HCEC 1CT (cell line): ENCODE results near the gene KCNH3.
"Not testable (repeated sequence)": the region's sequence is repeated elsewhere in the genome, so short reads cannot be mapped to it uniquely, and the experiment has no call there.

Experiments
- DNase-seq: peaks from one replicate; pipeline ENCODE4 v3.0.0-alpha.2; 2017

Gene KCNH3

DNA sequence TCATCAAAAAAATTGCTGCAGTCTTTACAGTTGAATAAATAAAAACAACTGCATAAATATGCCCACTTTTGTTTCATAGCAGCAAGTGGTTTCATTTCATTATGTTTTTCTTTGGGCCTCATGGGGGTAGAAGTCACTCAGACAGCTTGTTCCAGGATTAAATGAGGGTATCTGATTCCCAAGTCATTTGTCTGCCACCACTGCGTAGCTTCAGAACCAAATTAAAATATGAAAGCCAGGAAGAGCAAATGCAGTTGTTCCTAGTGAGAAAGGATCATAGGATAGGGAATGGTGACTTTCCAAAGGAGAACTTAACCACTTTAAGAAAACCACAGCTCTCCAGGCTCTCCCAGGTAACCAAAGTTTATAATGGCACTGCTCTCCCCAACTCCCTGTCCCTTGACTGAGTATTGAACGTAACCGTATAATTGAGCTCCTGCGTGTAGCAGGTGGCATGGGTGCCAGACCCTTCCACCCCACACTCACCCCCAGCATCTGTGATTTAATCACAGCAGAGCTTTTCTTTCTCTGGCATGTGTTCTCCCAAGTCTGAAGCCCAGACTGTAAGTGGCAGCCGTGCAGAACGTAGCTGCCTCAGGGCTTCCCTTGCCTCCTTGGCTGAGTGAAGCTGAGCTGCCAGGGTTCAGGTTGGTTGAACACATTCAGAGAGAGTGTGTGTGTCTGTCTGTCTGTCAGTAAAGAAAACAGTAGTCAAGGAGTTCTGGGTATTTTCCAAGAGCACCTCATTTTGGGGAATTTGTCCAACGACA lies 11.3 kb upstream of the KCNH3 start:
- no peak for DNase-seq

DNA sequence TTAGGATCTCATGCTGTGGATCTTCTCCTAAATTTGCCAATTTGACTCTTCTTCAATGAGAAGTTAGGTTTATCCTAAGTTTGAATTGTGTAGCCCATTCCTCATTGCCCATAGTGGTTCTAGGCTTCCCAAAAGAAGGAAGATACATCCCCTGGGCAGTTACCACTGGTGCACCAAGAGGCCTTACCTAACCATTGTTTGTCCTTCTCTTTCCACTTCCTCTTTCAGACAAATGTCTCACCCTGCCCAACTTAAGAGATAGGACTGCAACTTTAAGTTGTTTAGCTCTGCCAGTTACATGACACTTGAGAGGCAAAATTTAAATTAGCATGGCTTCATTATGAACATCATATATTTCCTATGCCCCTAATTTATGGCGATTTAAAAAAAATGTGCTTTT lies 9.4 kb upstream of the KCNH3 start:
- DNase-seq, result no peak

DNA sequence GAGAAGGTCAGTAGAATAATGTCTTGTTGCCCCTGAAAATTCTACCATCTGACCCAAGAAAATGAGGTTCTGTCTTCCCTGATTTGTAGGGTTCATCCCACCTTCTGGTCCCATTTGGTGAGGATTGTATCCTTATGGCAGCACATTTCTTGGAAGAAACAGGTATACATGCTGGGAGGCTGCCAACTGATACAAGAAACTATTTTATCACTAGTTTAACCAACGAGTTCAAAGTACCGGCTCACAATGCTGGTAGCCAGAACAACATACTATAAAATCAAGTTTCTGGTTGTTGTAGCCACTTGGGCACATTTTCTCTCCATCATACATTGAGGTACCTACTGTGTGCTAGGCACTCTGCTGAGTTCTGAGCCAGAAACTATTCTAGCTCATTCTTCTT lies 7.1 kb upstream of the KCNH3 start:
- DNase-seq, result no peak

DNA sequence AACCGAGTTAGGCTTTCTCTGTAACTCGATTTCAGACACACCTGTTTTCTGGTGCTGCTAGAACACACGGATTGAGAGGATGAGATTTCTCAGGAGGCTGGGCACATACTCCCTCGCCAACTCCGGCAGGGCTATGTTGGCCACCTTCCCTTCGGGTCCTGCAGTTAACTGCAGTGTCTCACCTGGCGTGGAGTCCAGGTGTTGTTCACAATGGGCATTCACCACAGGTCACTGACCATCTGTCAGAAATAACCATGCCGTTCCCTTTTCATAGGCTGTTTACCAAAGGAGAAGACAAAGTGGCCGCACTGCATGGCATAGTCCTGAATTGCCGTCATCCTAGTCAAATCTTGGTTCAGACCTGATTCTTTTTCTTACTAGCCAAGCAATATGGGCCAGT lies 5.5 kb upstream of the KCNH3 start:
- DNase-seq, result no peak

DNA sequence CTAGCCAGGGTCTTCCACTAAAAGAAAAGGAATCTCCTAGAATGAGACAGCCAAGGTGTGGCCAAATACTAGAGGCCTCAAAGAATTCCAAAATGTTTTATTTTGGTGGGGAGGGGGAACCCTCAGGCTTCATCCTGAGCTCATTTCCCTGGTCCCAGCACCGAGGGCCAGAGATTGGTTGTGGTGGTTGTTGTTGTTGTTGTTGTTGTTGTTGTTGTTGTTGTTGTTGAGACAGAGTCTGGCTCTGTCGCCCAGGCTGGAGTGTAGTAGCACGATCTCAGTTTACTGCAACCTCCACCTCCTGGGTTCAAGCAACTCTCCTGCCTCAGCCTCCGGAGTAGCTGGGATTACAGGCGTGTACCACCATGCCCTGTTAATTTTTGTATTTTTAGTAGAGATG lies 4.7 kb upstream of the KCNH3 start:
- DNase-seq, result not testable (repeated sequence)

DNA sequence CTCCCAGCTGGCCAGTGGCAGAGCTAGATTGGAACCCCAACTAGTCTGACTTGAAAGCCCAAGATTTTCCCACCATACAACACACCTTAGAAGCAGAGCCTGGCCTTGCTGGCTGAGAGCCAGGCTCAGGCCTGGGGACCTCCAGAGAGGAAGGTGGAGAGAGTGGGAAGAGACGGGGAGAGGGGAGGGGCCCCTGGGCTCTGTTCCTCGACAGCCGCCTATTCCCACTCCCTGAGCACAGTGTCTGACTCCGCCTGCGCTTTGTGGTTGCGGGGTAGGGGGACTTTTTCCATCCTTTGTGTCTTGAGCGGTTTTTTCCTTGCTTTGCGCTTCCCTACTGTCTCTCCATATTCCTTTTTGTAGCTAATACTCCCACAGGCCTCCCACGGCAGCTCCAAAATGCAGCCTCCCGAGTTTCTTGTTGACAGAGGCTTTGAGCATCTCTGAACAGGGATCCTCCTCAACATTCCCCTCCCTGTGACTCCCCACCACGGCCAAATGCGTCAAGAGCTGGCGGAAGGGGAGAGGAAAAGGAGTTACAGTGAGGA lies 4.0 kb upstream of the KCNH3 start:
- DNase-seq, result no peak

DNA sequence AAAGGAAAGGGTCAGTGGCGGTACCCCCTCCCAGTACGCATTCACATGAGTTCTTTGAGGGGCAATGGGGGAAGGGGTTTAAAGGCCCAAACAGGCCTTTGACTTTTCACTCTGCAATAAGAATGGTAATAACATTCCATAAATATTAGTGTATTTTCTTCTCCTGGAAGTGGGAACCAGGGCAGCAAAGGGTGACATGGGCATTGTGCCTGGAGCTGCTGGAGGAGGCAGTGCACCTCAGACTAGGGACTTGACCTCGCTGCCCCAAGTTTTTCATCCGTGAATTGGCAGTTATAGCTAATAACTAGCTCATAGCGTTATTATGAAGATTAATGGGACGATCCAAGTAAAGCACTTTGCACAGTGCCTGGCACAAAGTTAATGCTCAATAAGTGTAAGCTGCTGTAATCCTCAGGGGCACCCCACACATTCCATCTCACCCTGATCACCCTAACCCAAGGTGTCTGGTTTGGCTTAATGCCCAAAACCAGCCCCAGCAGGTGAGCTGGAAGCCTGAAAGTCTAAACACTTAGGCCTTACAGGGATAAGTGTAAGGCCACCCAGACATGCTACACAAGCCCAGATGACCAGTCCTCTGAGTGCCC lies 2.8 kb upstream of the KCNH3 start:
- DNase-seq, result no peak

DNA sequence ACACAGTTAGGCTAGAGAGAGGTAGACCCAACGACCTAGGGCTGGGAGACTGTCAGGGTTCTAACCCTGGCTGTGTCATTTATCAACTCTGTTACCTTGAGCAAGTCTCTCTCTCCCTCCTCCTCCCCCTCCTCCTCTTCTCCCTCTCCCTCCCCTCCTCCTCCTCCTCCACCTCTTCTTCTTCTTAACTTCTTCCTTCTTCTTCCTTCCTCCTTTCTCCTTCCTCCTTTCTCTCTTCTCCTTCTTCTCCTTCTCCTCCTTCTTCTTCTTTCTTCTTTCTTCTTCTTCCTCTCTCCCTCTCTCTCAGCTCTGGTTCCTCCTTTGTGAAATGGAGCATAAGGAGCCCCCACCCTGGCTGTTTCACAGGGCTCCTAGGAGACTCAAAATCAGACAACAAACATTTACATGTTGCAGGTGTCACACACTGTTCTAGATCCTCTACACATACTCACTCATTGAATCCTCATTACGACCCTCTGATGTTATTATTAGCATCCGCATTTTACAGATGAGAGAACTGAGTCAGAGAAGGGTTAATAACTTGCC lies 2.2 kb upstream of the KCNH3 start:
- no peak for DNase-seq

DNA sequence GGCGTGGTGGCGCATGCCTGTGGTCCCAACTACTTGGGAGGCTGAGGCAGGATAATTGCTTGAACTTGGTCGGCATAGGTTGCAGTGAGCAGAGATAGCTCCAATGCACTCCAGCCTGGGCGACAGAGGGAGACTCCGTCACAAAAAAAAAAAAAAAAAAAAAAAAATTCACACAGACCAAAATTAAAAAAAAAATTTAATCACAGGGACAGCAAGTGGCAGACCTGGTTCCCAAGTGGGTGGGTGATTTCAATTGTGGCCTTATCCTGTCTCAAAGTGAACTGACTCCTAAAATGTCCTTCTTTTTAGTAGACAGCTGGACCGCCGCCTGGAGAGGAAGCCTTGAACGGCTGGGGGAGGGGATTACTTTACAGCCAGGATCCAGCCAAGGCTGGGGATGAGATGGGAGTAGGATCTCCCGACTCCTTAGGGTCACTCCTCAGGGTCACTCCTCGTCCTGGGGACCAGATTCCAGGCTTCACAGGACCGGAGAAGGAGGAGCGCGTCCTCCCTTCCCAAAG lies 1.5 kb upstream of the KCNH3 start:
- DNase-seq, result no peak

DNA sequence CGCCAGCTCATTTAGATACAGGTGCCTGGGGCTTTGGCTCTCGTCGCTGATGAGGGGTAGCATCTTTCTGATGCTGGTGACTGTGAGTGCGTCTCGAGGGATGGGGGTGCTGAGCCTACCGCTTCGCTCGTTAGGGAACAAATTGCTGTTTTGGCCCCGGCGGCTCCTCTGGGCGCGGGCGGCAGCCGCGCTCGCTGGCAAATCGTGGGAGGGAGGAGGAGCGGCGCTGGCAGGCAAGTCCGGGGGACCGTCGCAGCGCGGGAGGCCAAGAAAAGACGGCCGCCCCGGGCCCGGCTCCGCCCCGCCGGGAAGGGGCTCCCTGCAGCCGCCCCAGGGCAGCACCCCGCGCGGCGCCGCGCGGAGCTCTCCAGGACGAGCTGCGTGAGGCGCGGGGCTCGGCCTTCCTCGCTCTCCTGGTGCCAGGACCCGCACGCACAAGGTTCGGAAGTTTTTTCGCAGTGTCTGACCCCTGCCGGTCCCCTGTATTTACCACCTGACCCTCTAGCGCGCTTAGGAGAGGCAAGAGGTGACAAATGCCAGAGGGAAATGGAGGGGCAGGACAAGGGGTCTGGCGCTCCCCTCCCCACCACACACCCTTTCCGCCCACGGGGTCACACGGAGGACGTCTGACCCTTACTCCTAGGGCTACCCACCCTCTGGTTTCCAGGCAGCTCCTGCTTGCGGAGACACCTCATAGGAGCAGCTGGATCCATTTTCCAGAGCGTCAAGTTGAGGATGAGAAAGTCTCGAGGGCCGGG lies 899 bp upstream of the KCNH3 start:
- no peak for DNase-seq

DNA sequence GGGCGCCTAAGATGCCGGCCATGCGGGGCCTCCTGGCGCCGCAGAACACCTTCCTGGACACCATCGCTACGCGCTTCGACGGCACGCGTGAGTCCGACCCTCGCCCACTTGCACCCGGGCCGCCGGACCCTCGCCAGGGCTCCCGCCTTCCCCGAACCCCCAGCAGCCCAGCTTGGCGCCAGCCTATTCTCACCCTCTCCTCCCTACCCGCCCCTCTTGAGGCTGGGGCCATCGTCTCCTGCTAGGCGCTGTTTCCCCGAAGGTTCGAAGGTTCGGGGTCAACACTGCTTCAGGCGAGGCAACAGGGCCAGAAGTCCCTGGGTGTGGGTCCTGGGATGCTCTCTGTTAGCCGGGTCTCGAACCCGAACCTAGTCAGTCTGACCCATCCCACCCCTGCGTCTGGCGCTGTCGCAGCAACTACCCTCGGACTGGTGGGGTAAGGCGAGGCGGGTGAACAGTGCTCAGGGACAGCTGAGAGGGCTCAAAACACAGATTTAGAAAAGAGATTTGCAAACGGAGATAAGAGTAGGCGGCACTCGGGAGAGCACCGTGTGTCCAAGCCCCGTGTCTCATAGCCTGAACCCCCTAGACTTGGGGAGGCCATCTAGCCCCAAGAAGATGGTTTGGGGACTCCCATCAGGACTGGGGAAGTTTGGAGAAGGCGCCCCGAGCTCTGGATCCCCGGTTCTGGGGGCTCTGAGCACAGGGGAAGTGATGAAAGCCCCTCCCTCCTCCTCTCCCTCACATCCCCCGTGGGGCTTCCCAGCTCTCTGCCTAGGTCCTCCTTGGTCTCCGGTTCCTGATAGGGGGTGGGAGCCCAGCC lies 787 bp downstream of the KCNH3 start:
- DNase-seq, result no peak

DNA sequence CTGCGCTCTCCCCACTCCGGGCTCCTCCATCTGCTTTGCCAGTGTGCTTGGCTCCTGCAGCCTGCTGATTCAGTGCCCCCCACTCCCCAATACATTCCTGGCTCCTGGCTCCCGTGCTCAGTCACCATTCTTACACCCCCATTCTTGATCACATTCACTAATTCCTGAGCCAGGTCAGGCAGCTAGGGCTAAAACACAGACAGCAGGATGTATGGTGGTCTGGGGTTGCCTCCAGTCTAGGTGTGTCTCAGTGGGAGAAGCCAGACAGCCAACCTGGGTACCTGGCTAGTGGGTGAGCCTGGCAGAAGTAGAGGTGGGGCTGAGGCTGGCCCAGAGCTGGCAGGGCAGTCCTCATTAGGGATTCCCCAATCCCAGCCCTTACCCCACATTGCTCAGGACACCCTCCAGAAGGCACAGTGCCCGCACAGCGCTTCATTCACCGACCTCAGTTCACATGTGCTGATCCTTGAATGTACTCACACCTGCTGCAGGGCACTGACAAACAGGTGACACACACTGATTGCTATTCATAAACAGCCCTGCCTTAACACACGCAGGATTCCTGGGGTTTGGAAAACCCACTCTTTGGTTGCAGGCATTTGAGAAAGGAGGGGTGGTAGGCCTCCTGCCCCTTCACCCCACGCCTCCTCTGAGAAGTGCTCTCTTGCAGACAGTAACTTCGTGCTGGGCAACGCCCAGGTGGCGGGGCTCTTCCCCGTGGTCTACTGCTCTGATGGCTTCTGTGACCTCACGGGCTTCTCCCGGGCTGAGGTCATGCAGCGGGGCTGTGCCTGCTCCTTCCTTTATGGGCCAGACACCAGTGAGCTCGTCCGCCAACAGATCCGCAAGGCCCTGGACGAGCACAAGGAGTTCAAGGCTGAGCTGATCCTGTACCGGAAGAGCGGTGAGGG lies 1.7 kb downstream of the KCNH3 start:
- DNase-seq, result no peak

DNA sequence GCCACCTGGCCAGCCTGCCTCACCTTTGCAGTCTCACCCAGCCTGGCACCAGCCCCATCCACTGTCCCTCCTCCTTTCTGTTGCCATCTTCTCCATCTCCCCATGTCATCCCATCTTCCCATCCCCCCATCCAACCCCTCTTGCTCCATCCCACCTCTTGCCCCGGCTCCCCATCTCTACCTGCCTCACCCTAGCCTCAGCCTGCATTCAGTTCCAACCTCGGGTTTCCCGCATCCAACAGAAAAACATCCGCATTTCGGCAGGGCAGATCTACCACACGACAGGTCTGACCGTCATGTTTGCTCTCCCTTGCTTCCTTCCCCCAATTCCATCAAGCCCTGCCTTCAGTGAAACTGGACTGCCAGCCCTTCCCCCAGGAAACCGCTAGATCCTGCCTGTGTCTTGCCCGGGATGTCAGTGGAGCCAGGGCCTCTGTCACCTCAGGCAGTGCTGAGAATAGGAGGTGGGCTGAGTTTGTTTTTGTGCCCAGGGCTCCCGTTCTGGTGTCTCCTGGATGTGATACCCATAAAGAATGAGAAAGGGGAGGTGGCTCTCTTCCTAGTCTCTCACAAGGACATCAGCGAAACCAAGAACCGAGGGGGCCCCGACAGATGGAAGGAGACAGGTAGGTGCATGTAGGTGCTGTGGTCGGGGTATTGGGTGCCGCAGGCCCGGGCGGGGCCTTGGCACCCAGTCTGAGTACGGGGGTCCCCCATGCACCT lies 2.5 kb downstream of the KCNH3 start:
- no peak for DNase-seq

DNA sequence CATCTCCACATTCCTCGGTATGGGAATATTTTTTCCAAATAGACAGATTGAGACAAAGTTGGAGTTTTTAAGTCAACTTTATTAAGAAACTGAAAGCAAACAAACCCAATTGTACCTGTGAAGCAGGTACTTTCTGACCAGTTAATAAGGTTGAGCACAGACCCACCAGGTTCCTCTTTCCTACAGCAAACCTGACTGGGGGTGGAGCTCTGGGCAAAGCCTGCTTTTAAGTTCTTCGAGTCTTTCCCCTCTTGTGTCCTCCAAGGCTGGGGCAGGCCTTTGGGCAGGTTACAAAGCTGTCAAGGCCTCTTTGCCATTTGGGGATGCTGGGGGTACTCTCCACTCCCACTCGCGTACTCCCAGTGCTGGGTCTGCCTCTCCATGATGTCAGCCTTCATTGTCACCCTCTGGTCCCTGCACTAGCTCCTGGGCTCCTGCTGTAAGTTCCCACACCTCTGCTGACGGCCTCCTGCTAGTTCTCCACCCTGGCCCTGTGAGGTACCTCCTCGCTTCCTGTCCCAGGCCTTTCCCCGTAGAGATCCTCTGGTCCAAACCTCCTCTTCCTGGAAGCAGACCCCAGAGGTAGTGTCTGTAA lies 3.2 kb downstream of the KCNH3 start:
- DNase-seq, result no peak

DNA sequence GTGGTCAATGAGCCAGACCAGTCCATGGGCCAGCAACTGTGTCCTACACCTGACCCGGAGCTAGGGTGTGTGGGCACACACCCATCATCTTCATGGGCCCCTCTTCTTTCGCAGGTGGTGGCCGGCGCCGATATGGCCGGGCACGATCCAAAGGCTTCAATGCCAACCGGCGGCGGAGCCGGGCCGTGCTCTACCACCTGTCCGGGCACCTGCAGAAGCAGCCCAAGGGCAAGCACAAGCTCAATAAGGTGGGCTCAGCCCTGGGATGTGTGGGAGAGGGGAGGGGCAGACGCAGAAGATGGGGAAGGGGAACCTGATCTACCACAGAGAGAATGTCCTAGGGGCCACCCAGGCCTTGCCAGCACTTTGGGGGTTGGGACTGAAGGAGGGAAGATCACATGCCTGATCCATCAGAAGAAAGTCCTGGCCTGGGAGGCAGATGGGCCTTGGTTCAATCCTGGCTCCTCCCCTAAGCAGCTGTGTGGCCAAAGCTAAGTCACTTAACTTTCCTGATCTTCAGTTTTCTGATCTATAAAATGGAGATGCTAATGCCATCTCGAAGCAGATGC lies 3.8 kb downstream of the KCNH3 start:
- no peak for DNase-seq

DNA sequence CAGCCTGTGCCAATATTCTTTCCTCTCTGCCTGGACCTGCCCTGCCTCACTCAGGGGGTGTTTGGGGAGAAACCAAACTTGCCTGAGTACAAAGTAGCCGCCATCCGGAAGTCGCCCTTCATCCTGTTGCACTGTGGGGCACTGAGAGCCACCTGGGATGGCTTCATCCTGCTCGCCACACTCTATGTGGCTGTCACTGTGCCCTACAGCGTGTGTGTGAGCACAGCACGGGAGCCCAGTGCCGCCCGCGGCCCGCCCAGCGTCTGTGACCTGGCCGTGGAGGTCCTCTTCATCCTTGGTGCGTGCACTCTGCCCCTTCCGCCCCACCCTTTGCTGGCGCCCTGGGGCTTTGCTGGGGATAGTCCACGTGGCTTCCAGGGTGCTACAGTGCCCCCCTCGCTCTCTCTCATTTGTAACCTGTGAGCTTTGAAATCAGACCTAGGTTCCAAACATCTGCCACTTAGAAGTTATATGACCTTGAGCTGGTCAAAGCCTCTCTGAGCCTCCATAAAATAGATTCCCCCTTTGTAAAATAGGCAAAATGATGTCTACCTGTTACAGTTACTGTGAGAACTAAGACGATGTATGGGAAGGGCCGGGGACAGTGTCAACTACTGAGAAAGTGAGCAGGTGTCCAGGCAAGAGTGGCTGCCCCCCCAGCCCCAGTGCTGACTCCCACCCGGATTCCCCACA lies 4.5 kb downstream of the KCNH3 start:
- DNase-seq, result no peak

DNA sequence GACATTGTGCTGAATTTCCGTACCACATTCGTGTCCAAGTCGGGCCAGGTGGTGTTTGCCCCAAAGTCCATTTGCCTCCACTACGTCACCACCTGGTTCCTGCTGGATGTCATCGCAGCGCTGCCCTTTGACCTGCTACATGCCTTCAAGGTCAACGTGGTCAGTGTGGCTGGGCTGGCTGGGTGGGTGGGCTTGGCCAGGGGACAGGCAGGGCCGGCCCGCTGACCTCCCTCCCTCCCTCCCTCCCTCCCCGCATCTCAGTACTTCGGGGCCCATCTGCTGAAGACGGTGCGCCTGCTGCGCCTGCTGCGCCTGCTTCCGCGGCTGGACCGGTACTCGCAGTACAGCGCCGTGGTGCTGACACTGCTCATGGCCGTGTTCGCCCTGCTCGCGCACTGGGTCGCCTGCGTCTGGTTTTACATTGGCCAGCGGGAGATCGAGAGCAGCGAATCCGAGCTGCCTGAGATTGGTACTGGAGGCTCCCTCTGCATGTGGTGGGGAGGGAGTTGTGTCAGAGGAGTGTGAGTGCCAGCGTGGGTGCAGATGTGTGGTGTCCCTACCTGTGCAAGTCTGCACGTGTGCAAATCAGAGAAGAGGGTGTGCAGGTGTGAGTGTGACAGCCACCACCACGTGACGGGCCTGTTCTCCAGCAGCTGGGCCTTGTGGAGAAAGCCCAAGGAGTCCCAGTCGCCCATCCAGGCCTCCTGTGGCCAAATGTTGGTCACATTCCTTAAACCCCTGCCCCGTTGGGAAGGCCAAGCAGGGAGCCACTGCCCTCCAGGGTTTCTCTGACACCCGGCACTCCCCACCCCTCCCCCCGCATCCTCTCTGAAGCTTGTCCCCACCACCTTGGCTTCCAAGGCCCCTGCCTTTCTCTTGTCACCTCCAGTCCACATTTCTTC lies 5.3 kb downstream of the KCNH3 start:
- no peak for DNase-seq

DNA sequence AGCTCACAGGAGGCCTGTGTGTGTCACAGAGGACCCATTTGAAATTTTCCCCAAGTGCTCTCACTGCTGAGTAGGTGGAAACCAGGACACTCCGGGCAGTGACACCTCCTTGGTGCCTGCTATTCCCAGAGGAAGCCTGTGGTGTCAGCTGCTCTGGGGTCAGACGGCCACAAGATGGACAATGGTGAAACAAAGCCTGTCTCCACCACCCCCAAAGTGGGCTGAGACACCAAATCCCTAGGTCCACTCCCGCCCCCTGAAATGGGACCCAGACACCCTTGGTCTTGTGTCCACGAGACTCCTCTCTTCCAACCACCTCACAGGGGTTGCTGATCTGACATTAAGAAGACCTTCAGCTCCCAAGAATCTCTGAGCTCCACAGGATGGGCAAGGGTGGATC lies 7.0 kb downstream of the KCNH3 start:
- no peak for DNase-seq
